Cerebellar cortex (tissue), 1 donor: ENCODE data around the gene MAP6.

Experiments
- DNase-seq: peaks from one replicate; pipeline ENCODE4 v3.0.0-alpha.2; 2015; ENCODE audit warnings: low spot score

The MAP6 gene

DNA sequence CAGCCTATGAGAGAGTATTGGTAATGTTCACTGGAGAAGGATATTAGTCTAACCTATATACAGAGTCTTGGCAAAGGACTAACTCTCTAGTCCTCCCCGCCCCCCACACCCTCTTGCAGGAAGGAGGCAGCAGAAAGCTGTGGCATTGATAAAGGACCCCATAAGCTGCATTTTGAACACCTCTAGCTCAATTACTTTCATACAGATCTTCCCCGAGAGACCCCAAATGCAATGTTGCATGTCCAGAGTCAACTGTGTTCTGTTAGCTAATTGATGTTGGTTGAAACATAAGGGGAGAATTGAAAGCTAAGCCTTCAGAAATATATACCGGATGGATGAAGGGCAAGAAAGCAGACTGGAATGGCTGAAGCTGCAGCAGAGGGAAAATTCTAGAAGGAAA is 2.8 kb downstream of the MAP6 start:
- DNase-seq: no peak

DNA sequence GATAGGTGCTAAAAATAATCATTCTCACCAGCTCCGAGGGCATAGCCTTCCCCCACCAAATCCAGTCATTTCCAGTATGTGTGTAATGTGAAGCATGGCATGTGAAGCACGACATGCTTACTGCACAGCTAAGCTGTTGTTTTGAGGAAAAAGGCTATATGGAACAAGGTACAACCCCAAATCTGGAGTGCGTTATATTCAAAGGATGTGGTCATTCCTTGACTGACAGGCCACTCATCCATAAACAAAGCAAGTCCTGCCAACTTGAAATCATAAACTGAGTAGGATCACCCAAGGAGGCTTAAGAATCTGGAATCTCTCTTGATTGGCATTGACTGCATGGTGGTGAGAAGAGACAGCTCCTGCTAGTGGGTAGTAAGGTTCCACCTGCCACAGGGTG is 3.7 kb downstream of the MAP6 start:
- no peak for DNase-seq

DNA sequence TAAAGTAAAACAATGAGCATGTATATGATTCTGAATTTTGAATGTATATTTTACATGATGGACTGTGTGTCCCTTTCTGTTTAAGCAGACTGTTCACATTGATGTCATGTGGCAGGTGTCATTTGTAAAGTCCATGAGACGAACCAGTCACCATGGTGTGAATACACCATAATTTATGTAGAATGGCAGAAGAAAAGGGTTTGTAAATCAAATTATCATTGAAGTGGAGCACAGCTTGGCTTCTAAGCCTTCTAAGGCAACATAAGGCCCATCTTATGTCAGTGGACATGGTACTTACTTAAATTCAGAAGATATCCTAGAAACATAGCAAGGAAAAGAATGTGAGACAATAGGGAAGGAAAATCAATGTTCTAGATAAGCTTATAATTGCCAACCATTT is 4.4 kb downstream of the MAP6 start:
- no peak for DNase-seq

DNA sequence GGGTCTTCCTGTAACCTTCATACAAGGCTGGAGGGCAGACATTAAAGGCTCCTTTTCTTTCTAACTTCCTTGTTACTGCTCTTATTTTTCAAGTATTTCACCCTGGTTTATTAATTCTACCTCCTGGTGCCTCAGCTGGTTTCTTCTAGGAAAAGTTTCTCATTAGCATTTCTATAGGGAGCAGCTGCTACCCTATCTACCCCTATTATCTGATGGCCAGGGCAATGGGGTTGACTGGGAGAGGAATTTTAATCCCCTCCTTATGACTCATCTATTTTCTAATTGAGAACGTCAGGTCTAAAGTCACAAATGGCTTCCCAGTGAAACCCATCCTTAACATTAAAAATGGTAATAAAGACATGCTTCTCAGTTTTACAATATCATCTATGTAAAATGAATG is 5.0 kb downstream of the MAP6 start:
- DNase-seq: no peak

DNA sequence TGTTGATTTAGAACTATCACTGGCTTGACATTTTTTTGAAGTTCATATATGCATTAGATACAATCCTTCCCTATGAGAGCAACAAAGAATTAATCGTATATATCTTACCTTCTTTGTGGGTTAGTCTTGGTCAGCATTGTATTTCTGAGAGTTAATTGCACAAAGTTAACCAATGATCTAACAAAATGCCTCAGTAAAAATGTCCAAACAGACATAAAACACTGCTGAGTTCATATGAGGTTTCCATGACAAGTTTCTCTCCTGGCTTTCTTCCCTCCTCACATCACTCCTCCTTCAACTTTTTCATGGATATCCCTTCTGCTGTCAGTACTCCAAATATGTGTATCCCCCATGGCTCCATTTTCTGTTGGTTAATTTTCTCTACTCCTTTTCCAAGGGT is 9.0 kb downstream of the MAP6 start:
- DNase-seq: no peak

DNA sequence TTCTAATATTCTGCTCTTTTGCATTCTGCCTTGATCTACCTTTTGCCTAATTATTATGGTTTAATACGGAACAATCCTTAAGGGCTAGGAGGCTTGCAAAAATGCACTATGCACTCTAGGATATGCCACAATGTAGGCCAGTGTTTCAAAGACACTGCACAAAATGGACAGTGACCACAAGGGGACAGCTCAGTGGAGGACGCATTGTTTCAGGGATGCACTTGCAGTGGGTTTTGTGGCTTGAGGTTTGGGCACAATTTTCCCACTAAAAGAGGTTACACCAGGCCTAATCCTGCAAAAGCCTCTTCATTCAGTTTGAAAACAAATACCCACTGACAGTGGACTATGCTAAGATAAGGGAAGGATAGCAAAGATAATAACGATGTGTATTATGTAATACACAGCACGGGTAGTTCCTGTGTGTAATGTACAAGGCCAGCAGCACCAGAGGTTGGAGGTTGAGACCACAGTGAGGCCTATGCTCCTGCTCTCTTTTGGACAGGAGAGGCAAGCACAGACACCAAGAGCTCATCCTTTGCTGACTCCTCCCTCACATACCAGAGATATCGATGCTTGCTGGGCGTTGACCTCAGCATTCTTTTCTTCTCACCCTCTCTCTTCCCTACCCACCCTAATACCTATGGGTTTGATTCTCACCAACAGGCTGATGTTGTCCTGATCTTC is 12.7 kb downstream of the MAP6 start:
- DNase-seq: no peak

DNA sequence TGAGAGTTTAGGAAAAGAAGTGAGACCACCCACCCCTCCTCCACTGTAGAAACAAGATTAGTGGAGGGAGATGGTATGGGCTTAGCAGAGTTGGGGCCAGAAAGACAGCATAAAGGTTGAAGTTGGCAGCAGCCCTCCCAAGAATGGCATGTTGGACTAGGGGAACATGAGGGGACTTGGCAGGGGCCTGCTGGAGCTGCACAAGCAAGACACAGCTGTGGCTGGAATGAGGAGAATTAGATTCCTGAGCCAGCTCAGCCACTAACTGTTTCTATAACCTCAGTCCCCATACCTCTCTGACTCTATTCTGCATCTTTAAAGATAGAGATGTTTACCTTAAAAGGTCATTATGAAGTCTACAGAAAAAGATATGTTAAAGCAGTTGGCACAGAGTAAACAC is 13.2 kb downstream of the MAP6 start:
- no peak for DNase-seq

DNA sequence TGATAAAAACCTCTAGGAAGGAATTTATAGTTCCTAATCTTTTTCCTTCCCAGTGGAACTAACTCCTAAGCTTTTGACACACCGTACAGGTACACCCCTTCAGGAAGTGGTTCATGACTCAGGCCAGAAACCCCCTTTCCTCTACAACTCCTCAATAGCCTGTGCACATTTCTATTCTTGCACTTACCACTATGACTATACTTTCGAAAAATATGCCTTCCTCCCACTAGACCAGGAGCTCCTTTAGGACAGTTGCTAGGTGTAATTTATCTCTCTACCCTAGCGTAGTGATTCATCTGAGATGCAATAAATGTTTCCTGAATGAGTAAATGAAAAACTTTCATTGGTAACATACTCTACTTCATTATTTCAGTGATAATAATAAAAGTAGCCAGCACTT is 14.5 kb downstream of the MAP6 start:
- DNase-seq: no peak

DNA sequence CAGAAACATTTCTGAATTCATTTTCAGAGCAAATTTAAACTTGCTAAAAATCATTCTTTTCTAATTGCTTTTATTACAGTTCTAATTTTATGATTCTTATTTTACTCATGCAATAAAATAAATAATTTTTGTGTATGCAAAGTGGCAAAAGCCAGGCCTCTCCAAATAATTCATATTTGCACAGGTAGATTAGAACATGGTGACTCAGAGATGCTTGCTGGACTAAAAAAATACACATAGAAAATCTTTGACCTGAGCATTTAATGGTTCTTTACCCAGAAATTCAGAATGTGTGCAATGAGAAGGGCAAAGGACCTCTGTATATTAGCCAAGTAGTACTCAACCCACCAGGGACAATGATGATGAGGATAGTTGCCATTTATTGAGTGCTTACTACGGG is 15.3 kb downstream of the MAP6 start:
- no peak for DNase-seq

DNA sequence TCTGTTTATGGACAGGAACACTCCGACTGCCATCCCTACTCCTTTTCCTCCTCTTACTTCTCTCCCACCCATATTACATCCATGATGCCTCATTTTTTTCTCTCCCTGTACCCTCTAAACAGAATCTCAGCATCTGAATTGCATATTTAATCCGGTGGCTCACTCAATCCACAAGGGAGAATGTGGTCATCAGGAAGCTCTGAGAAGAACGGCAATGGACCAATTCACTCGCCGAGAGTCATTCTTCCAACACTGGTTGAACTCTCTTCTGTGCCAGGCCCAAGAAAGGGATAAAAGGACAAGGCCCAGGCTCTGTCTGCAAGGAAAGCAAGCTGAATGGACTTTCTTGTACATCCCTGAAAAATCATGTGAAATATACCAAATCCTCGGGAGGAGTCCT is 15.9 kb downstream of the MAP6 start:
- no peak for DNase-seq

DNA sequence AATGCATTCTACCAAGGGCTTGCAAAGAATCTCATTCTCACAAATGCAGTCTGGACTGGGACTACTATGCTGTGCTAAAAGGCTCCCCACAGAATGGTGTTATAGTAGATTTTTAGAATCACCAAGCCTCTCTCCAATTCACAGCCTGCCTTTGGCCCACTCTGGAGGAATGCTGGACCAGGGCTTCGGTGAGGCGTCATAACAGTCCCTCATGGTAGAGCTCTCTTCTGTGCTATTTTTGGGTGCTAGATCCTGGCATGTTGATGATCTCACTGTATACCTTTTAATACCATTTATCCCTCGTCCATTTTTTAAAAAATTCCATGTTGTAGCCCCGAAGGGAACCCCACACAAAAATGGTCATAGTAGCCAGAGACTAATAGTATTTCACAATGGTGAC is 17.6 kb downstream of the MAP6 start:
- DNase-seq: no peak

DNA sequence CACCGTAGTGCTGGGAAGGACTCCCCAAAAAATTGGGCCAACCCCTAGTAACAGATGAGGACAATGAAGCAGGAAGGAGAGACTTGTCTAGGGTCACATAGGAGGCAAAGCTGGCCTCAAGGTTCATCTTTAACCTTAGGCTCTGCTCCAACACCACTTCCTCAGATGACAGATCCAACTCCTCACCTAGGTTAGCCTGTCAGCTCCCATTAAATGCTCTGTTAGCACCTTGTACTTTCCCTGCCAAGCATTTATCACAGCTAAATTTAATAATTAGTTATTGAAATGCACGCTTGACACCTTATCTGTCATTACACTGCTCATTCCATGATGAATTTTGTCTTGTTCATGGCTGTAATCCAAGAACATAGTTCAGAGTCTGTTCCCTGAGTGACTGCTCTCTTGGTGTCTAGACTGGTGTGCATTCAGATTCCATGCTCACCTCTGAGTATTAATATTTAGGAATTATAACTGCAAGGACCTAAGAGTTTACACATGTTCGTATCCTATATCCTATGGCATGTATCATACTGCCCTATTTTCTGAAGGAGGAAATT is 18.6 kb downstream of the MAP6 start:
- DNase-seq: no peak

DNA sequence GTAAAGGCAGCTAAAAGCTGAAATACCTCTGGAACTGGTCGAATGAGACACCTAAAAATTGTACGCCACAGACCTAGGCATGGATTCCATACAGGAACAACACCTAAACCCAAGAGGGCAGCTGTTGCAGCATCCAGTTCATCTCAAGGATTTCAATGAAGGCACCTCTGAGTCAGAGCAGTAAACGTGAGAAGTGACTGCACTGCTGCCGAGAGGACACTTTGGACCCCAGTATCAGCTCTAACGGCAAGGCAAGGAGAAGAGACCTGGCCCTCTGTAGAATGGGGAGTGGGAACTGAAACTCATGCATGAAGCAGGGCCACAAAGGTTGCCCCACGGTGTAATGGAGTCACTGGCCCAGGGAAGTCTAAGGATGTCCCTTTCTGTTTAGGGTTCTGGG is 23.9 kb downstream of the MAP6 start:
- no peak for DNase-seq

DNA sequence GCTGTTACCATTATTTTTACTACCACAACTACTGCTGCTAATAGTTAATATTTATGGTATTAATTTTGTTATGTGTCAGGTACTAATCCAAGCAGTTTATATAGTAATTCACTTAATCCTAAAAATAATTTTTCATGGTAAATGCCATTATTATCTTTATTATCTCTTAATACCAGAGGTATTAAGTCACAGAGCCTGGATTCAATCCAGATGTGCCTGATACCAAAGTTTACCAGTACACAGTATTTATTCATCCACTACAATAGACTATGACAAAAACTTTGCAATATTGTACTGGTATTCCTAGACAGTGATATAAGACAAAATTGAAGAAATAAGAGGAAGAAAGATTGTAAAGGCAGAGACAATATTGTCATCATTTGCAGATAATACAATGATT is 24.5 kb downstream of the MAP6 start:
- no peak for DNase-seq

DNA sequence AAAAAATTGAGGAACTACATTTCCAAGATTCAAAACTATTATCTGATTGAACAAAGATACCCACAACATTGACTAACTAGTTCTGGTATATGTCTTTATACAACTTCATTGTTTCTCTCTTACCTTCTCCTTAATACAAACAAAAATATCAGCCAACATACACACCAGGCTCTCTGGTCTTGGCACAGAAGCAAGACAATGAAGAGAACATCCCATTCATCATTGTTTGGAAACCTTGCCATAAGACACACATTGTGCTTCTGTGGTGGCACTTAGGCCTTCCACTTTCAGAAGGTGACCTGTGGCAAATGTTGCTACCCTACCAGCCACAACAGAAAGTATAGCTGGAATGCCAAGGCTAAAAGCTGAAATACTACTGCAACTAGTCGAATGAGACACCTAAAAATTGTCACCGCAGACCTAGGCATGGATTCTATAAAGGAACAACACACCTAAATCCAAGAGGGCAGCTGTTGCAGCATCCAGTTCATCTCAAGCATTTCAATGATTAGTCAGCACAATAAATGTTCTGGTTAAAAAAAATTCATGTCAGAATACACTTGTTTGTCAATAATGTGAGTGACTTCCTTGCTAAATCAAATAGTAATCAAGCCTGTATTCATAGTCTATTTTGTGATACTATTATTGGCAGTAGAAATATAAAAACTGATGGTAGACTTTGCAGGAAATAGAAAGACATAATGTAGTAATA is 26.3 kb downstream of the MAP6 start:
- no peak for DNase-seq

DNA sequence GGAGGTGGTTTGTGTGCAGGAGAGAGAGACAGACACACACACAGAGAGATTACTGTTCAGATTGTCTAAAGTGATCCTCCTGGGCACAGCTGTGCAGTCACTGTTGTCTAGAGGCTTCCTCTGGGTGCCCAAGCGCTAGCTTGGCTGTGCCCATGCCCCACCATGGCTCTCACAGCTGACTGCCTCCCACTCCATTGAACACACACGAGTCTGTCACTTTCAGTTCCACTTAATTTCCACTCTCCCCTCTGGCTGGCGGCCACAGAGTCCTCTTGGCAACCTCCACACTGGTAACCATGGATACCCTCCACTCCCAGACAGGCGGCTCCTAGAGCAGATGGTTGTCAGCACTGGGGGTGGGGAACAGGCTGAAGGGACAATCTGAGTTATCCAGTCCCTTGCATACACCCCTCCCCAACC is 29.1 kb downstream of the MAP6 start:
- peak; percentile 96 for DNase-seq

DNA sequence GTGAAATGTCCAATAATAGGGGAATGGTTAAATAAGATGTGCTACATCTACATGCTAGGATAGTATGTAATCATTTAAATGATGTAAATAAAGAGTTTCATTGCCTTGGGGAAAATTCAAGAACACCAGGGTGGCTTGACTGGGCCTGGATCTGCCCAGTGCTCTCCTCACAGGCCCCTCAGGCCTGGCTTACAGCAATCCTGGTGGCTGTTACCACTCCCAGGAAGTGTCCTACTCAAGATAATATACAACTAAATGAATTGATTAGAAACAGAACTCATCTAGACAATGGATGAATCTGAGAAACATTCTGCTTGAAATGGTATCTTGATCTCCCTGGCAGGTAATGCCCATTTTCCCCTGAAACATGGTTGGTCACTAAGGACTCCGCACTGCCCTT is 30.8 kb downstream of the MAP6 start:
- DNase-seq: no peak

DNA sequence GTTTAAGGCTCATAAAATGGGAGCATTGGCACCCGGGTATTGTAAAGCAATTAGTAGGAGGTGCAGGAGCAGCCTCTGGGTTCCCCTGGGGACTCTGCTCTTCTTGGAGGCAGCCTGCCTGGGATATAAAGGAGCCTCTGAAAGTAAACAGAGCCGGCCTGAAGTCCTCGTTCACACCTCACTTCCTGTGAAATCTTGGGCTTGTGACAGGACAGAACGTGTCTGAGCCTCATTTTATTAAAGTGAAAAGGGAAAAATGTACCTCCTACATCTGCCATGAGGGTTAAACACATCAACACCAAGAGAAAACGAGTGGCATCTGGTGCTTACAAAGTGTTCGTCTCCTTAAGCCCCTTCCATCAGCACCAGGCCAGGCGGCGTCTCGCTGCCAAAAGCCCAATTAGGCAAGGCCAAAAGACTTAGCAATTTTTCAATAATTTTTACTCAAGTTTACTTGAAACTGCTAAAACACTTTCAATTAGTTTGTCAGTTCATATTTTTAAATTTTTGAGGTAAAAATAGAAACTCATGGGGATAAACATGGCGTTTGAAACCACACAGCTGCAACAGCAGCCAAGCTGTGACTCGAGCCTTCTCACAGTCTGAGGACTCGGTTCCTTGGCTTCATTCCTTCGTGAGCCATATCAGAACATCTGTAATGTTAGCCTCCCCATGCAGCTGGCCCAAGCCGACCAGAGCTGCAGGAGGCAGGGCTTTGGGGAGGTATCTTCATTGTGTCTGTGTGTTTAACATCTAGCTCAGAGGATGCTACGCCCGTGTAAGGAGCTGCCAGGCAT is 33.6 kb downstream of the MAP6 start:
- DNase-seq: no peak

DNA sequence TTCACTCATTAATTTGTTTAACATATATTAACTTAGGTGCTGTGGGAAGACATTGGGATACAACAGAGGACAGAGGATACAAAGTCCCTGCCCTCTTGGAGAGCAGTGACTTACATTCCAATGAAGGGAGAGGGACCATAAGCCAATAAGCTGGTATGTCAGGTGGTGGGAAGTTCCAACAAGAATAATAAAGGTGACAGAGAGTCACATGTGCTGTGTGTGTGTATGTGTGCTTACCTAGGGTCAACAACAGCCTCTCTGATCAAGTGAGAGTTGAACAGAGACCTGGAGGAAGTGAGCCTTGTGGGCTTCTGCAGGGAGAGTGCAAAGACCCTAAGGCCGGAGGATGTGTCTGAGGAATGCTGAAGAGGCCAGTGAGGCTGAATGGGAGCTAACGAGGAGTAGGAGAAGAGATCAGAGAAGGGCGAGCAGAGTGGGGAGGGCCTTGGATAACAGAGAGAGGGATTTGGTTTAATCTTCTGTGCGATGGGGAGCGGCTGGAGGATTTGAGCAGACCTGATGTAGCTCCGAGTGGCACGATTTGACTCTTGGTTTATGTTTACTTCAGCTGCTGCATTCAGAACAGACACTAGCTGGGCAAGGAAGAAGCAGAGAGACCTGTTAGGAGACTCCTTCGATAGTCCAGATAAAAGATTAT is 35.3 kb downstream of the MAP6 start:
- no peak for DNase-seq

DNA sequence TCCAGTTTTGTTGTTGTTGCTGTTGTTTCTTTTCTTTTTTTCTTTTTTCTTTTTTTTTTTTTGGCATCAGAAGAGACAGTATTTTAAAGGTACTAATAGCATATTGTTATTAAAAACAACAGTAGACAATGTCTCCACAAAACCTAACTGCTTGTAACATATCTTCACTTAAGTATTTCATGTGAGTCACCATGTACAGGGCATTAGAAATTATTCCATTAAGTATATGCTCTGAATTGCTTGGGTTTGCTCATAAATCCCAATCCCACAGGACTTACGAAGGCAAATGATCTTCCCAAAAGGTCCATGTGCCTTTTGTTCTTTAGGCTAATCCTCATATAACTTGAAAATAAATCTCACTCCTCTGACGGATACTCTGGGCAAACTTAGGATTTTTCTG is 35.9 kb downstream of the MAP6 start:
- no peak for DNase-seq

DNA sequence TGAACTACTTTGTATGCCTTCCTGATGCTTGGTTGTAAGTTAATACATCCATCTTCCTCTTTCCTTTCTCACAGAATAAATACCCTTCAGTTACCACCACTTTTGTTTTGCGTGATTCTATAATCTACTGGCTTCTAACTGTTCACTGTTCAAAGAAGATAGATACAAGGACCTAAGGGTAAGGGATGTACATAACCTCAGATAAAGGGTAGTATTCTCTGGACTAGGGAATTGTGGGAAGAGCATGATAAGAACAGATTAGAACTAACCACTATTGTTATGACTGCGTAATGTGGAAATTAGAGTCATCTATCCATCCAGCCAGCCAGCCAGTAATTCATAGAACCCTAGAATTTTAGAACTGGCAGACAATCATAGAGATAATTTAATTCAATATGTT is 36.4 kb downstream of the MAP6 start:
- DNase-seq: no peak

DNA sequence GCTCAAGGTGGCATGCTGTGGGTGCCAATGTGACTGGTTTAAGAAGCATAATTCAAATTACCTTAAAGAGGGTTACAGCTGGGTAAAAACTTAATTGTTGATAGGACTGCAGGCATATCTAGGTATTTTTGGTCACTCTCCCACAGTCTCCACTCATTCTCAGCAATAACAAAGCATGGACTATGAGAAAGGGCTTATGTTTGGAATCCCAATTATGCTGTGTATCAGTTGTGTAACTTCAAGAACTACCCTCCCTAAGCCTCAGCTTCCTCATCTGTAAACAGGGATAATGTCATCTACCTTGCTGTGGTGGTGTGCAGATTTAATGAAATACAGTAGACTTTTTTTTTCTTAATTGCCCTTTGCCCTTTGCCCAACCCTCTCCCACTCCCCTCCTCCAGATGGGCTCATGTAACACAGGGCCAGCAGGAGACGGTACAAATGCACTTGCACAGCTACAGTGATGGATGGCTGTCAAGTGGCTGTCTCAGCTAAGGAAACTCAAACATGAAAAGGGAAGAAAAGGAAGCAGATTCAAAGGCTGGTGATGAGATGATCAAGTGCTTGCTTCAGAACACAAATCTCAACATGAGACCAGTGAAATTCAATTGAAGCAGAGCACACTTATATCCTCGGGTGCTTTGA is 37.6 kb downstream of the MAP6 start:
- DNase-seq: no peak
